ENCODE measurements around the gene LGALS1. TPM values are rescaled to one million over a fixed set of nuclear protein-coding genes. Genes with fewer than 3 reads are reported as not detected.

LGALS1 gene
- total RNA-seq, 4 donors from 2014 or later = 2,452 to 3,056 (median 2,775) TPM

DNA sequence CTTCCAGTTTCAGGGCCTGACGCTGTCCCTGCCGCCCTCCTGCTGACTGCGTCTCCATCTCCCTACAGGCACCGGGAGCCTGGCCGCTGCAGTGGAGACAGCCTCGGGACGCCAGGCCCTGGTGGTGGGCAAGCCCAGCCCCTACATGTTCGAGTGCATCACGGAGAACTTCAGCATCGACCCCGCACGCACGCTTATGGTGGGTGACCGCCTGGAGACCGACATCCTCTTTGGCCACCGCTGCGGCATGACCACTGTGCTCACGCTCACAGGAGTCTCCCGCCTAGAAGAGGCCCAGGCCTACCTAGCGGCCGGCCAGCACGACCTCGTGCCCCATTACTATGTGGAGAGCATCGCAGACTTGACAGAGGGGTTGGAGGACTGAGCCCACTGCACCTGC, 9.9 kb upstream of the LGALS1 start:
- TF ChIP-seq, protein P1, sequence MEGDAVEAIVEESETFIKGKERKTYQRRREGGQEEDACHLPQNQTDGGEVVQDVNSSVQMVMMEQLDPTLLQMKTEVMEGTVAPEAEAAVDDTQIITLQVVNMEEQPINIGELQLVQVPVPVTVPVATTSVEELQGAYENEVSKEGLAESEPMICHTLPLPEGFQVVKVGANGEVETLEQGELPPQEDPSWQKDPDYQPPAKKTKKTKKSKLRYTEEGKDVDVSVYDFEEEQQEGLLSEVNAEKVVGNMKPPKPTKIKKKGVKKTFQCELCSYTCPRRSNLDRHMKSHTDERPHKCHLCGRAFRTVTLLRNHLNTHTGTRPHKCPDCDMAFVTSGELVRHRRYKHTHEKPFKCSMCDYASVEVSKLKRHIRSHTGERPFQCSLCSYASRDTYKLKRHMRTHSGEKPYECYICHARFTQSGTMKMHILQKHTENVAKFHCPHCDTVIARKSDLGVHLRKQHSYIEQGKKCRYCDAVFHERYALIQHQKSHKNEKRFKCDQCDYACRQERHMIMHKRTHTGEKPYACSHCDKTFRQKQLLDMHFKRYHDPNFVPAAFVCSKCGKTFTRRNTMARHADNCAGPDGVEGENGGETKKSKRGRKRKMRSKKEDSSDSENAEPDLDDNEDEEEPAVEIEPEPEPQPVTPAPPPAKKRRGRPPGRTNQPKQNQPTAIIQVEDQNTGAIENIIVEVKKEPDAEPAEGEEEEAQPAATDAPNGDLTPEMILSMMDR (IDR thresholded peaks at IDR 0.05; ENCODE audit: low read depth) = no peak

DNA sequence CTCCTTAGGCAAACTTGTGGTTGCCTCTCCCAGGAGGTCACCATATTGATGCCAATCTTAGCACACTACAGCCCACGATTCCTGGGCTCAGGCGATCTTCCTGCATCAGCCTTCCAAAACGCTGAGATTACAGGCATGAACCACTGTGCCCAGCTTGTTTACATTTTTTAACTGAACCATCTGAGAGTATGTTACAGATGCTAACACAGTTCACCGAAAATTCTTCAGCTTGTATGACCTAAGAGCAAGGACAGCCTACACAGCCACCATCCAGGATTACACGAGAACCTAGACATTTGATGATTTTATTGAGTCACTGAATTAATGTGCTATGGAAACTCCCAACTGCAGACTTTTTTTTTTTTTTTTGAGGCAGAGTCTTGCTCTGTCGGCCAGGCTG, 5.8 kb upstream of the LGALS1 start:
- TF ChIP-seq, protein P1 (IDR thresholded peaks at IDR 0.05; ENCODE audit: low read depth) = no peak

DNA sequence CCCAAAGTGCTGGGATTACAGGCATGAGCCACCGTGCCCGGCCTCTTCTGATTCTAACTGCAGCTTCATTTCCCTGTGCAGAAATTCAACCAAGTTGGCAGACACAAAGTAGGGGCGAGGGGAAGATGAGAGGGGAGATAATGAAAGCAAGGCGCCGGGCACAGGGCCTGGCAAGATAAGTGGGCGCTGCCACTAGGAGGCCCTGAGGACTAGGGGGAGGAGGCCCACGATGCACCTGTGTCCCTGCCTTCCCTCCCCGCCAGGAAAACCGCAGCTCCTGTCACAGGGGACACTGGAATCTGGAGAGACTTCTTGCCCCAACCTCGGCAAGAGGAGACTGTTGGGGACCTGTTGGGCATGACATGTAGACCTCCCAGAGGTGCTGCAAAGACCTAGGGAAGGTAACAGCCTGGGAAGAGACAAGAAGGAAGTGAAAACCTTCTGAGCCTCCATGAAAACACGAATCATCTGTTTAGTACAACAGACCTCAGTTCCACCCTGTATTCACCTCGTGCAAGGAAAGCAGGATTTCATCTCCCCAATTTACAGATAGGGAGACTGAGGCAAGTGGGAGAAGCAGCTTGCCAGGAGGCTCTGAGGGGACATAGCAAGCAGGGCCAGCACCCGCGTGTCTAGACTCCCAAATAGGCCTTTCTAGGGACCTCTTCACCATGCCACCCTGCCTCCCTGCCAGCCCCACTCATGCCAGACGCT, 3.1 kb upstream of the LGALS1 start:
- TF ChIP-seq, protein P1 (IDR thresholded peaks at IDR 0.05; ENCODE audit: low read depth) = no peak

DNA sequence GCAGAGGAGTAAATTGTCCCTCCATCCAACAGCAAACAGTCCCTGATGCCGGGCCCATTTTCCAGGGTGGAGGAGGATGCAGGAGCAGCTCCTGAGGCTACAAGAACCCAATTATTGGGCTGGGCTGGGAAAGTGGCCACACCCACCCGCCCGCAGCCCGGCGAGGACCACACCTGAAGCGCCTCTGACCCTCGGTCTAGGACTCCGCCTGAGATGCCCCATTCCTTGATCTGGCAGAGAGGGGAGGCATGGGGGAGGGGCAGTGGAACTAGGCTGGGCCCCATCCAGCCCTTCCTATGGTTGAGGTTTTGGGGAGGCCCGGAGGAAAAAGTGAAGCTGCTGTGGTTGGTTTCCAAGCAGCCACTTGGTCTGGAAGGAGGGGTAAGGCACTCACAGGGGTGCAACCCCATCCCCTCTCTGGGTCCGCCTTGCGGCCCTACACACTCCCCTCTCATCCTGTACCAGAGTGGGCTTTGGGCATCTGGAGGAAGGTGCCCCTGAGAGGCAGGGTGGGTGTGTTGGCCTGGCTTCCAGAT, 2.4 kb upstream of the LGALS1 start:
- TF ChIP-seq, protein P1 (IDR thresholded peaks at IDR 0.05; ENCODE audit: low read depth) = no peak

DNA sequence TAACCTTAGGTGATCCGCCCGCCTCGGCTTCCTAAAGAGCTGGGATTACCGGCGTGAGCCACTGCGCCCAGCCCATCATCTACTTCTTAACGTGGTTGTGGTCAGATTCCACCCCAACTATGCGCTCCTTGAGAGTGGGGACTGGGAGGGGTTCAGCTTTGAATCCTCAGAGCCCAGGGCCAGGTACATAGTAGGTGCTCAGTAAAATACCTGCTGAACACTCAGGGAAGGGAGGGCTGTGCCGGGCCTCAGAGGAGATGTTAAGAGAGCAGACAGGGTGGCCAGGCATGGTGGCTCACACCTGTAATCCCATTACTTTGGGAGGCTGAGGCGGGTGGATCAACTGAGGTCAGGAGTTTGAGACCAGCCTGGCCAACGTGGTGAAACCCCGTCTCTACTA, 1.2 kb upstream of the LGALS1 start:
- TF ChIP-seq, protein P1 (IDR thresholded peaks at IDR 0.05; ENCODE audit: low read depth) = no peak

DNA sequence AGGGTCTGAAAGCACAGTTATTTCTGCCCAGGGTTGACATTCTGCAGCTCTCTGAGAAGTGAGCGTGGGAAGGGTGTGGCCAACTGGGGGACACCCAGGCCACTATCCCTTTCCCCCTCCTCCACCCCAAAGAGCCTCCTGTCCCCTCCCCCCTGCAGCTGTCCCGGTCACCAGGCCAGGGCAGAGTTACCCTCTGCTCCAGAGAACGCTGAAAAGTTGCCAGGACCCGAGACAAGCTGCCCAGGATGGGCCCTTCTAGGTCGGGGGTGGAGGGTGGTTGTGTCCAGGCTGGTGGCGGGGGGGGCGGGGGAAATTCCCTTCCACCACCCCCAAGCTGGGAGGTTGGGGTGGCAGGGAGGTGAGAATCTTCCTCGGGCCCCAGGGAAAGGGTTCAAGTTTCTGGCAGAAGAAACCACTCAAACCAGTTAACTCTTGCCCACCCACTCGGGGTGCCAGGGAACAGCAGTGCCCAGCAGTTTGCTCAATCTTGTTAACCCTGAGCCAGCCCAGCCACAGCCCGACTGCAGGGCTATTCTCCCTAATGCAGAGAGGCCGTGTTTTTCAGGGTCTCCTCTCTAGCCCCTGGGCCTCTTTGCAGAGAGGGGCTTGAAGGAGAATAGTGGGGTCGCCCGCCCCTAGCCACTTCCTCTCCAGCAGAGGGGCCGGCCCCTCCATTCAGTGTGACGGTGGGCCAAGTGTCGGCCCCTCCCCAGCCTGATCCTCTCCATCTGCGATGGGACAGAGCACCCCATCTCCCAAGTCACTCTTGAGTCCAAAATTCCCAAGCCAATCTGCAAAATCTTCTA, 697 bp downstream of the LGALS1 start:
- TF ChIP-seq, protein P1 (IDR thresholded peaks at IDR 0.05; ENCODE audit: low read depth) = no peak
